Endothelial cell of umbilical vein (primary cell): ENCODE measurements around the gene IL1RL1. TPM values are rescaled to one million over a fixed set of nuclear protein-coding genes. Genes with fewer than 3 reads are reported as not detected.

Experiments
- BruUV-seq: library from RNA; stranded (reverse); fragments of 400-500 nt; replicated peaks from 2 replicates; lab custom pipeline; 2021; lab: Mats Ljungman, UMichigan
- CTCF ChIA-PET: fragments of 300-600, 350-600 bp; sonication (Branson Sonifier 250); formaldehyde crosslinking; loops from one replicate; lab custom pipeline; 2021; ENCODE audit warnings: antibody characterized with exemption, inconsistent platforms; lab: Charles Lee
- POLR2A ChIA-PET: fragments of 300-600, 350-600 bp; sonication (Branson Sonifier 250); formaldehyde crosslinking; loops from one replicate; lab custom pipeline; 2021; ENCODE audit warnings: antibody characterized with exemption, inconsistent platforms; lab: Charles Lee
- DNase-seq: peaks from one replicate; pipeline ENCODE4 v3.0.0-alpha.2; 2011; ENCODE audit warnings: low read depth, low spot score
- FAIRE-seq: peaks from 2 replicates; lab custom pipeline; 2011; peaks lifted over from hg19 to GRCh38; lab: Jason Lieb, UNC
- H2AFZ ChIP-seq: 2 replicates; pipeline ENCODE4 v1.6.0; 2012; ENCODE audit warnings: low read depth, low read length, control low read depth, inconsistent platforms
- H3K27ac ChIP-seq: 2 replicates; pipeline ENCODE4 v1.5.1; 2011; ENCODE audit warnings: low read depth, mild to moderate bottlenecking, control low read depth, low read length, moderate library complexity; ENCODE audit not compliant: insufficient read depth
- H3K27me3 ChIP-seq, 2 experiments: 2 replicates each; pipeline versions ENCODE4 v1.6.0 to v1.6.1; 2011; ENCODE audit warnings: low read length in 2 of 2, mixed read lengths in 1 of 2; ENCODE audit not compliant: control insufficient read depth in 2 of 2, insufficient read depth in 2 of 2
- H3K36me3 ChIP-seq, 2 experiments: 2 replicates in 1 of 2; 3 replicates in 1 of 2; pipeline ENCODE4 v1.5.1; 2011; ENCODE audit warnings: low read length in 2 of 2, mild to moderate bottlenecking in 1 of 2, moderate library complexity in 1 of 2; ENCODE audit not compliant: control insufficient read depth in 2 of 2, insufficient read depth in 2 of 2; ENCODE audit errors: extremely low read depth in 1 of 2
- H3K4me1 ChIP-seq: 3 replicates; pipeline ENCODE4 v1.5.1; 2011; ENCODE audit warnings: mild to moderate bottlenecking, low read length; ENCODE audit not compliant: control insufficient read depth, insufficient read depth; ENCODE audit errors: extremely low read depth
- H3K4me2 ChIP-seq: 2 replicates; pipeline ENCODE4 v1.6.1; 2011; ENCODE audit warnings: low read length, control low read depth, mixed read lengths; ENCODE audit not compliant: insufficient read depth
- H3K4me3 ChIP-seq, 3 experiments: fragments of 200-600 bp in 1 of 3; sonication (generic), shearing (Covaris generic) in 1 of 3; replicated peaks in 1 of 3; 2 replicates each; pipeline ENCODE4 v1.5.1; 2011 to 2016; ENCODE audit warnings: control low read depth in 3 of 3, low read length in 3 of 3, mild to moderate bottlenecking in 2 of 3, inconsistent platforms in 1 of 3, low read depth in 1 of 3, moderate library complexity in 1 of 3; ENCODE audit not compliant: insufficient read depth in 1 of 3
- H3K79me2 ChIP-seq: 2 replicates; pipeline ENCODE4 v1.6.0; 2012; ENCODE audit warnings: low read length, inconsistent platforms; ENCODE audit not compliant: control insufficient read depth, insufficient read depth
- H3K9ac ChIP-seq: replicated peaks from 2 replicates; pipeline ENCODE3; 2011; ENCODE audit warnings: low read length, control low read depth; ENCODE audit not compliant: insufficient read depth; ENCODE audit errors: extremely low read depth
- H3K9me1 ChIP-seq: replicated peaks from 3 replicates; pipeline ENCODE4 v1.6.0; 2011; ENCODE audit warnings: mild to moderate bottlenecking, low read length; ENCODE audit not compliant: control insufficient read depth, insufficient read depth; ENCODE audit errors: extremely low read depth
- H3K9me3 ChIP-seq: replicated peaks from 2 replicates; pipeline ENCODE4 v1.5.1; 2012; ENCODE audit warnings: low read length, inconsistent platforms; ENCODE audit not compliant: control insufficient read depth, insufficient read depth
- H4K20me1 ChIP-seq: replicated peaks from 2 replicates; pipeline ENCODE3; 2011; ENCODE audit warnings: mild to moderate bottlenecking, low read length; ENCODE audit not compliant: control insufficient read depth, insufficient read depth; ENCODE audit errors: extremely low read depth
- CTCF ChIP-seq, 2 donors: IDR thresholded peaks; 1 replicate in 1 of 2; 2 replicates in 1 of 2; pipeline ENCODE4 v1.5.1; 2011; ENCODE audit warnings: low read length in 2 of 2, mild to moderate bottlenecking in 2 of 2, moderate library complexity in 2 of 2, control low read depth in 1 of 2, inconsistent platforms in 1 of 2, low read depth in 1 of 2; ENCODE audit not compliant: insufficient read depth in 1 of 2; ENCODE audit errors: extremely low read depth in 1 of 2
- EZH2 ChIP-seq: IDR thresholded peaks from 2 replicates; pipeline ENCODE4 v1.6.1; 2012; ENCODE audit warnings: borderline replicate concordance, low read depth, mild to moderate bottlenecking, moderate library complexity, low read length, inconsistent platforms; ENCODE audit not compliant: severe bottlenecking
- FOS ChIP-seq: IDR thresholded peaks from 2 replicates; pipeline ENCODE4 v1.6.1; 2011; ENCODE audit warnings: mild to moderate bottlenecking, low read length, moderate library complexity, borderline replicate concordance; ENCODE audit not compliant: insufficient read depth
- GATA2 ChIP-seq: IDR thresholded peaks from 2 replicates; pipeline ENCODE4 v1.7.0; 2011; ENCODE audit warnings: low read depth, mild to moderate bottlenecking, moderate library complexity, mixed read lengths, low read length; ENCODE audit not compliant: insufficient read length, insufficient read depth
- JUN ChIP-seq: IDR thresholded peaks from 2 replicates; pipeline ENCODE4 v1.6.1; 2011; ENCODE audit warnings: borderline replicate concordance, low read depth; ENCODE audit not compliant: insufficient read length, insufficient read depth
- MAX ChIP-seq: IDR thresholded peaks from 2 replicates; pipeline ENCODE4 v1.6.1; 2011; ENCODE audit not compliant: insufficient read depth, insufficient read length
- MYC ChIP-seq: IDR thresholded peaks from one replicate; pipeline ENCODE4 v1.6.1; 2011; ENCODE audit warnings: mild to moderate bottlenecking, low read depth, low read length
- POLR2A ChIP-seq: IDR thresholded peaks from 2 replicates; pipeline ENCODE4 v1.6.1; 2012; ENCODE audit warnings: low read depth, mild to moderate bottlenecking, control low read depth, low read length
- POLR2AphosphoS5 ChIP-seq: IDR thresholded peaks from 2 replicates; pipeline ENCODE4 v1.6.1; 2012; ENCODE audit warnings: low read depth, mild to moderate bottlenecking, control low read depth, low read length, moderate library complexity; ENCODE audit not compliant: insufficient read depth
- dilution Hi-C: fragments of 300-500 bp; cut with MboI; formaldehyde crosslinking; loops from one replicate; pipeline ENCODE4 v1.15.0; 2019; ENCODE audit warnings: low sequenced_read_pairs; ENCODE audit not compliant: extremely low pct_ligation_motif_present
- intact Hi-C: fragments of 100-400 bp; cut with micrococcal nuclease; formaldehyde crosslinking; loops from one replicate; pipeline ENCODE4 v1.10.0; 2022
- polyA plus RNA-seq, 4 experiments: library from polyadenylated mRNA; depleted of rRNA in 3 of 4; stranded (reverse) in 3 of 4; unstranded in 1 of 4; fragments of >200 nt; gene quantifications; 2 replicates each; pipeline versions ENCODE4 v1.2.1 to v1.2.3, GENCODE V29; 2011 to 2012; ENCODE audit warnings: missing spikeins in 1 of 4
- total RNA-seq: library from RNA; stranded (reverse); gene quantifications from 2 replicates; pipeline ENCODE4 v1.2.3, GENCODE V29; 2021

IL1RL1 gene
- total and polyA plus RNA-seq, 2 donors (not counting 3 experiments of a cell fraction or from before 2014, with no cell fraction given) = 32.2 to 44.0 TPM

DNA sequence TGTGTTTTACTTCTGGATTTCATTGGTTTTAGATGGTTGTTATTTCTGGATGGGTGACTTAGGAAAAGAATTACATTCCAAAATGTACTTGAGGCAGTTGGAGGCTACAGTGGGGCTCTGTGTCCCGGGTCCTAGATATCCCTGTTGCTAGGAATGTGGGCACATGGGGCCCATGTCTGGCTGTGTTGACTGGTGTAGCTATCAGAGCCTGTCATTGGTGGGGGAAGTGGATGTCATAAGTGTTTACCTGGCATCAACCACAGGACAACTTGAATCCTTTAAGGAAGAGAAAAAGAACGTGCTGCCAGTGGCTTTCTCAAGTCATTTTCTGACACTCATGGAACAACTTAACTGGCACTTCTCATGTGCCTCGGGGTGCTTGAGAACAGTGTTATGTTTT, 74.6 kb downstream of the IL1RL1 start:
- H3K79me2 ChIP-seq = no peaks in the 10 kb centered on the region
- H3K36me3 ChIP-seq = no peaks in the 10 kb centered on the region
- H4K20me1 ChIP-seq = no peaks in the 10 kb centered on the region
- no peaks in the 10 kb centered on the region for H3K27me3 ChIP-seq
- H2AFZ ChIP-seq = no peak overlapping the region
- POLR2A ChIA-PET = no interaction called here
- H3K27ac ChIP-seq = no peak overlapping the region
- intact Hi-C loops (no loop called here), dilution Hi-C loops (no loop called here)
- no peak overlapping the region for H3K4me3 ChIP-seq
- FAIRE-seq = no peak
- no TSS peak for BruUV-seq
- H3K9me1 ChIP-seq = no peaks in the 10 kb centered on the region
- no peak overlapping the region for H3K9ac ChIP-seq
- no peak for DNase-seq
- H3K9me3 ChIP-seq = no peaks in the 10 kb centered on the region
- H3K4me2 ChIP-seq = no peak overlapping the region
- CTCF ChIA-PET = interaction anchor here (1.1 to 1.6 kb wide), 2 partner anchors 30 to 57 kb away, joined by 4 to 5 read pairs; partner anchors contain the start of gene IL18R1
- no peak for TF ChIP-seq EZH2
- H3K4me1 ChIP-seq = no peaks in the 10 kb centered on the region

DNA sequence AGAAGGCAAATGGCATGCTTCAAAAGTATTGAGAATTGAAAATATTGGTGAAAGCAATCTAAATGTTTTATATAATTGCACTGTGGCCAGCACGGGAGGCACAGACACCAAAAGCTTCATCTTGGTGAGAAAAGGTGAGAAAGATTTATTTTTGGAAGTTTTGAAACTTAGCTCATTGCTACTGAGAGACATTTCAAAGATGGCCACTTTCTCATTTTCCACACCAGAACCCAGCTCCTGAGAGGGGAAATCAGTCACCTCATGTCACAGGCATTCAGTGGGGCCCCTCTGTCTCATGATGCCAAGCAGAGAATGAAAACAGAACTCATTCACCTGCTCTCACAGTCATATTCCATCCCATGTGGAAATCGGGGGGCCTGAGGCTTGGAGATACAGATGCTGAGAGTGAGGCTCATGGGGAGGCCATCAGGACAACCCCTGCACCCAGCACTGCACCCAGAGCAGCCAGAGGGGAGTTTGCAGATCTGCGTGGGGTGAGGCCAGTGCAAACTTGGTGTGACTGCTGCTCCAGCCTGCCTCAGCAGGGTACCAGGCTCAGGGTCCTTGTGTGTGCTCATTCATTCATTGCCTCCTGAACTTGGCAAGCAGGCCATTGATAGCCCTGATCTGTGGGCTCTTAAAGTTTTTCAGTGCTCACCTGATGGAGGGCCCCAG, 75.6 kb downstream of the IL1RL1 start:
- no peak overlapping the region for H3K4me3 ChIP-seq
- dilution Hi-C loops = no loop called here
- no peaks in the 10 kb centered on the region for H3K27me3 ChIP-seq
- no peaks in the 10 kb centered on the region for H3K4me1 ChIP-seq
- no peaks in the 10 kb centered on the region for H4K20me1 ChIP-seq
- H3K79me2 ChIP-seq = no peaks in the 10 kb centered on the region
- no peak overlapping the region for H3K4me2 ChIP-seq
- no peak overlapping the region for H2AFZ ChIP-seq
- no peak overlapping the region for H3K27ac ChIP-seq
- FAIRE-seq (no peak), DNase-seq (no peak)
- H3K36me3 ChIP-seq = no peaks in the 10 kb centered on the region
- intact Hi-C loops = no loop called here
- no peak overlapping the region for H3K9ac ChIP-seq
- BruUV-seq = no TSS peak
- no peak for TF ChIP-seq JUN
- TF ChIP-seq MYC = no peak
- TF ChIP-seq CTCF (IDR thresholded peaks at IDR 0.05; ENCODE audit: extremely low read depth in 1 of 2, insufficient read depth in 1 of 2, low read depth in 1 of 2, low read length in 2 of 2) = no peak
- no peak for TF ChIP-seq MAX
- no peak for TF ChIP-seq FOS
- TF ChIP-seq POLR2A = no peak
- TF ChIP-seq POLR2AphosphoS5 = no peak
- TF ChIP-seq EZH2 = no peak
- TF ChIP-seq GATA2 = no peak
- no peaks in the 10 kb centered on the region for H3K9me3 ChIP-seq
- CTCF ChIA-PET = no interaction called here
- H3K9me1 ChIP-seq = no peaks in the 10 kb centered on the region
- POLR2A ChIA-PET = no interaction called here
